Keratinocyte (primary cell): ENCODE measurements around the gene MRPL12. TPM values are rescaled to one million over a fixed set of nuclear protein-coding genes. Genes with fewer than 3 reads are reported as not detected.

Source experiments
- DNase-seq: peaks from one replicate; pipeline ENCODE4 v3.0.0-alpha.2; 2011; ENCODE audit warnings: low read depth, missing footprints, low spot score
- FAIRE-seq: peaks from 2 replicates; lab custom pipeline; 2011; peaks lifted over from hg19 to GRCh38; lab: Jason Lieb, UNC
- H2AFZ ChIP-seq: 2 replicates; pipeline ENCODE4 v1.6.0; 2012; ENCODE audit warnings: low read length, control low read depth, inconsistent platforms; ENCODE audit not compliant: control insufficient read depth
- H3K27ac ChIP-seq: 2 replicates; pipeline ENCODE4 v1.5.1; 2011; ENCODE audit warnings: low read length; ENCODE audit not compliant: control insufficient read depth, insufficient read depth
- H3K27me3 ChIP-seq: 3 replicates; pipeline ENCODE4 v1.6.0; 2011; ENCODE audit warnings: low read length; ENCODE audit not compliant: control insufficient read depth, insufficient read depth; ENCODE audit errors: extremely low read depth
- H3K36me3 ChIP-seq, 2 experiments: 2 replicates in 1 of 2; 3 replicates in 1 of 2; pipeline ENCODE4 v1.5.1; 2011; ENCODE audit warnings: low read length in 2 of 2, mild to moderate bottlenecking in 1 of 2; ENCODE audit not compliant: control insufficient read depth in 2 of 2, insufficient read depth in 2 of 2; ENCODE audit errors: extremely low read depth in 1 of 2
- H3K4me1 ChIP-seq: 3 replicates; pipeline ENCODE4 v1.5.1; 2011; ENCODE audit warnings: low read length; ENCODE audit not compliant: control insufficient read depth, insufficient read depth; ENCODE audit errors: extremely low read depth
- H3K4me2 ChIP-seq: 3 replicates; pipeline ENCODE4 v1.6.0; 2011; ENCODE audit warnings: low read depth, low read length; ENCODE audit not compliant: control insufficient read depth, insufficient read depth; ENCODE audit errors: extremely low read depth
- H3K4me3 ChIP-seq, 3 experiments: fragments of 200-600 bp in 1 of 3; sonication (generic) in 1 of 3; 2 replicates in 2 of 3; 3 replicates in 1 of 3; pipeline ENCODE4 v1.5.1; 2011 to 2016; ENCODE audit warnings: low read length in 3 of 3, mild to moderate bottlenecking in 3 of 3, control low read depth in 2 of 3, inconsistent platforms in 1 of 3, low read depth in 1 of 3, mixed read lengths in 1 of 3, mixed run types in 1 of 3, moderate library complexity in 1 of 3; ENCODE audit not compliant: control insufficient read depth in 2 of 3, insufficient read depth in 2 of 3; ENCODE audit errors: extremely low read depth in 1 of 3
- H3K79me2 ChIP-seq: 2 replicates; pipeline ENCODE4 v1.6.0; 2012; ENCODE audit warnings: low read length; ENCODE audit not compliant: control insufficient read depth, insufficient read depth
- H3K9ac ChIP-seq: 3 replicates; pipeline ENCODE4 v1.6.0; 2011; ENCODE audit warnings: low read length; ENCODE audit not compliant: control insufficient read depth, insufficient read depth; ENCODE audit errors: extremely low read depth
- H3K9me1 ChIP-seq: 3 replicates; pipeline ENCODE4 v1.6.0; 2011; ENCODE audit warnings: low read length; ENCODE audit not compliant: control insufficient read depth, insufficient read depth; ENCODE audit errors: extremely low read depth
- H3K9me3 ChIP-seq: 2 replicates; pipeline ENCODE4 v1.5.1; 2012; ENCODE audit warnings: low read depth, low read length; ENCODE audit not compliant: control insufficient read depth
- H4K20me1 ChIP-seq: 3 replicates; pipeline ENCODE4 v1.6.0; 2011; ENCODE audit warnings: low read length; ENCODE audit not compliant: control insufficient read depth, insufficient read depth; ENCODE audit errors: extremely low read depth
- EZH2 ChIP-seq: IDR thresholded peaks from one replicate; pipeline ENCODE4 v1.6.1; 2012; ENCODE audit warnings: inconsistent platforms, mild to moderate bottlenecking, low read length, moderate library complexity
- dilution Hi-C: fragments of 300-500 bp; cut with MboI; formaldehyde crosslinking; loops from one replicate; pipeline ENCODE4 v1.7.0; 2020; ENCODE audit warnings: low sequenced_read_pairs; ENCODE audit not compliant: extremely low pct_ligation_motif_present
- polyA plus RNA-seq, 5 experiments: library from polyadenylated mRNA; depleted of rRNA in 3 of 5; stranded (reverse) in 3 of 5; stranded (forward) in 1 of 5; unstranded in 1 of 5; fragments of >200 nt; gene quantifications; 1 replicate in 1 of 5; 2 replicates in 3 of 5; 3 replicates in 1 of 5; pipeline versions ENCODE4 v1.2.1 to v1.2.3, GENCODE V29; 2011 to 2012; ENCODE audit warnings: missing spikeins in 2 of 5, low read depth in 1 of 5, low replicate concordance in 1 of 5
- TF ChIP-seq, protein P1 (sequence below), 3 experiments: IDR thresholded peaks in 1 of 3; conservative IDR thresholded peaks in 1 of 3; optimal IDR thresholded peaks in 1 of 3; 2 replicates in 2 of 3; 3 replicates in 1 of 3; pipeline versions ENCODE3 to v1.5.1; 2011; ENCODE audit warnings: low read length in 3 of 3, mild to moderate bottlenecking in 3 of 3, moderate library complexity in 2 of 3, control low read depth in 1 of 3, inconsistent platforms in 1 of 3; ENCODE audit not compliant: insufficient read depth in 2 of 3; ENCODE audit errors: extremely low read depth in 1 of 3

Gene MRPL12
- polyA plus RNA-seq, 1 donor (not counting 4 experiments of a cell fraction or from before 2014, with no cell fraction given): 78.5 TPM

- Histone ChIP-seq H2AFZ (no peak overlapping the region), H3K9ac (no peak overlapping the region), H3K27me3 (no peaks in the 10 kb centered on the region), H3K4me2 (no peak overlapping the region), H3K4me3 (no peak overlapping the region), H4K20me1 (peaks cover 3% of the 10 kb centered on the region), H3K79me2 (peaks cover 59% of the 10 kb centered on the region), H3K36me3 (peaks cover 52 to 56% of the 10 kb centered on the region in 2 experiments), H3K9me1 (no peaks in the 10 kb centered on the region), H3K9me3 (no peaks in the 10 kb centered on the region), H3K4me1 (peaks cover 10% of the 10 kb centered on the region), H3K27ac (no peak overlapping the region)
- no peak for FAIRE-seq
- dilution Hi-C loops: no loop called here
- no peak for TF ChIP-seq EZH2
- TF ChIP-seq, protein P1, sequence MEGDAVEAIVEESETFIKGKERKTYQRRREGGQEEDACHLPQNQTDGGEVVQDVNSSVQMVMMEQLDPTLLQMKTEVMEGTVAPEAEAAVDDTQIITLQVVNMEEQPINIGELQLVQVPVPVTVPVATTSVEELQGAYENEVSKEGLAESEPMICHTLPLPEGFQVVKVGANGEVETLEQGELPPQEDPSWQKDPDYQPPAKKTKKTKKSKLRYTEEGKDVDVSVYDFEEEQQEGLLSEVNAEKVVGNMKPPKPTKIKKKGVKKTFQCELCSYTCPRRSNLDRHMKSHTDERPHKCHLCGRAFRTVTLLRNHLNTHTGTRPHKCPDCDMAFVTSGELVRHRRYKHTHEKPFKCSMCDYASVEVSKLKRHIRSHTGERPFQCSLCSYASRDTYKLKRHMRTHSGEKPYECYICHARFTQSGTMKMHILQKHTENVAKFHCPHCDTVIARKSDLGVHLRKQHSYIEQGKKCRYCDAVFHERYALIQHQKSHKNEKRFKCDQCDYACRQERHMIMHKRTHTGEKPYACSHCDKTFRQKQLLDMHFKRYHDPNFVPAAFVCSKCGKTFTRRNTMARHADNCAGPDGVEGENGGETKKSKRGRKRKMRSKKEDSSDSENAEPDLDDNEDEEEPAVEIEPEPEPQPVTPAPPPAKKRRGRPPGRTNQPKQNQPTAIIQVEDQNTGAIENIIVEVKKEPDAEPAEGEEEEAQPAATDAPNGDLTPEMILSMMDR (optimal IDR thresholded peaks at IDR 0.05 in 1 of 3, IDR thresholded peaks at IDR 0.05 in 1 of 3, conservative IDR thresholded peaks at IDR 0.05 in 1 of 3; ENCODE audit: extremely low read depth in 1 of 3, insufficient read depth in 2 of 3, low read length in 3 of 3): no peak
- no peak for DNase-seq
Observed at GRCh38 chr17:81697261-81698044, 5.7 kb upstream of the MRPL12 start.

DNA sequence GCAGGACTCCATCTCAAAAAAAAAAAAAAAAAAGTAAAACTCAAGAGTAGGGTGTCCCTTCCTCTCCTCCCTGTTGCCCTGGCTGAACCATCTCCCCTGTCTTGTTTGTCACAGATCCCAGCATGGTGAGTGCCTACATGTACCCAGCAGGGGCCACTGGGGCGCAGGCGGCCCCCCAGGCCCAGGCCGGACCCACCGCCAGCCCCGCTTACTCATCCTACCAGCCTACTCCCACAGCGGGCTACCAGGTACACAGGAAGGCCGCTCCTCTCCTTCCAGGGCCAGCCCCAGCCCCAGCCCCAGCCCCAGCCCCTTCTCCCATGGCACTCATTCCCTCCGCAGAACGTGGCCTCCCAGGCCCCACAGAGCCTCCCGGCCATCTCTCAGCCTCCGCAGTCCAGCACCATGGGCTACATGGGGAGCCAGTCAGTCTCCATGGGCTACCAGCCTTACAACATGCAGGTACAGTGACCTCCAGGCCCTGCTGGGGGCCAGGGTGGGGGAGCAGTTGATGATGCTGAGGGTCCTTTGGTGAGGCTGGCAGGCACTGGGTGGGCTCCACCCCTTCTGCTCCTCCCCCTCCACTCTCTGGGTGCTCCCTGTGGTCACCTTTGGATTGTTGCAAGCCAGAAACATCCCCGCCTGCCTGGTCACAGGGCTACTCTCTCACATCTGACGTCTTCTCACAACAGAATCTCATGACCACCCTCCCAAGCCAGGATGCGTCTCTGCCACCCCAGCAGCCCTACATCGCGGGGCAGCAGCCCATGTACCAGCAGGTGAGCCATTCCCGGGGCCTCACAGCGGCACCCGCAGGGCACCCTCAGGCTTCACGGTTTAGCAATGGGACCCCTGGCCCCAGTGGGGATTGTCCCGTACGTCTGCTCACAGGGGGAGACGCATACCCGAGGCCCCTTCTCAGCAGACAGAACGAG, 2.5 kb upstream of the MRPL12 start:
- Histone ChIP-seq H3K79me2 (peaks cover 79% of the 10 kb centered on the region), H2AFZ (no peak overlapping the region), H3K27ac (no peak overlapping the region), H3K36me3 (peaks cover 42 to 49% of the 10 kb centered on the region in 2 experiments), H3K9me3 (no peaks in the 10 kb centered on the region), H3K4me3 (no peak overlapping the region), H3K9me1 (no peaks in the 10 kb centered on the region), H3K4me2 (no peak overlapping the region), H4K20me1 (peaks cover 3% of the 10 kb centered on the region), H3K9ac (no peak overlapping the region), H3K27me3 (no peaks in the 10 kb centered on the region), H3K4me1 (peaks cover 19% of the 10 kb centered on the region)
- dilution Hi-C loops: no loop called here
- no peak for DNase-seq
- TF ChIP-seq, protein P1 (optimal IDR thresholded peaks at IDR 0.05 in 1 of 3, IDR thresholded peaks at IDR 0.05 in 1 of 3, conservative IDR thresholded peaks at IDR 0.05 in 1 of 3; ENCODE audit: extremely low read depth in 1 of 3, insufficient read depth in 2 of 3, low read length in 3 of 3): no peak
- no peak for TF ChIP-seq EZH2
- no peak for FAIRE-seq
